Esophagus (tissue), 2 donors: ENCODE results near the gene CUL1. TPM values are rescaled to one million over a fixed set of nuclear protein-coding genes. Genes with fewer than 3 reads are reported as not detected.

Experiments used
- H3K27ac ChIP-seq, 2 donors: one replicate each; pipeline ENCODE4 v1.5.1; 2013; ENCODE audit warnings: low read depth in 2 of 2, mild to moderate bottlenecking in 2 of 2, inconsistent platforms in 1 of 2, low read length in 1 of 2, moderate library complexity in 1 of 2
- H3K27me3 ChIP-seq, 2 donors: one replicate each; pipeline ENCODE4 v1.6.1; 2013; ENCODE audit warnings: low read length in 2 of 2, control low read depth in 1 of 2, mild to moderate bottlenecking in 1 of 2; ENCODE audit not compliant: insufficient read depth in 2 of 2, control insufficient read depth in 1 of 2
- H3K36me3 ChIP-seq, 2 donors: one replicate each; pipeline ENCODE4 v1.6.1; 2013; ENCODE audit warnings: low read length in 1 of 2; ENCODE audit not compliant: control insufficient read depth in 2 of 2, insufficient read depth in 2 of 2
- H3K4me1 ChIP-seq, 2 donors: one replicate each; pipeline ENCODE4 v1.6.1; 2013; ENCODE audit warnings: low read length in 1 of 2; ENCODE audit not compliant: control insufficient read depth in 2 of 2, insufficient read depth in 2 of 2
- H3K4me3 ChIP-seq, 2 donors: one replicate each; pipeline ENCODE4 v1.5.1; 2013; ENCODE audit warnings: low read length in 2 of 2, mild to moderate bottlenecking in 2 of 2, low read depth in 1 of 2, moderate library complexity in 1 of 2
- H3K9me3 ChIP-seq, 2 donors: one replicate each; pipeline ENCODE4 v1.6.1; 2013; ENCODE audit warnings: mild to moderate bottlenecking in 2 of 2, low read depth in 1 of 2, low read length in 1 of 2, moderate library complexity in 1 of 2; ENCODE audit not compliant: control insufficient read depth in 2 of 2, insufficient read depth in 1 of 2
- WGBS, 2 donors: extraction: QIAGEN DNeasy Blood & Tissue Kit; methylation state at CpG; one replicate each; pipeline ENCODE4 v1.1.7; 2013; 5-methylcytosine and 5-hydroxymethylcytosine counted together
- polyA plus RNA-seq, 2 donors: library from polyadenylated mRNA; stranded (reverse); fragments of 200-250 nt; gene quantifications; one replicate each; pipeline ENCODE4 v1.2.3, GENCODE V29; 2013
- donor health status: healthy with polysubstance abuse.
- donor health status: Bipolar disorder and iron deficiency.

CUL1 gene
- polyA plus RNA-seq, 2 donors, result 13.8 to 27.0 TPM

DNA sequence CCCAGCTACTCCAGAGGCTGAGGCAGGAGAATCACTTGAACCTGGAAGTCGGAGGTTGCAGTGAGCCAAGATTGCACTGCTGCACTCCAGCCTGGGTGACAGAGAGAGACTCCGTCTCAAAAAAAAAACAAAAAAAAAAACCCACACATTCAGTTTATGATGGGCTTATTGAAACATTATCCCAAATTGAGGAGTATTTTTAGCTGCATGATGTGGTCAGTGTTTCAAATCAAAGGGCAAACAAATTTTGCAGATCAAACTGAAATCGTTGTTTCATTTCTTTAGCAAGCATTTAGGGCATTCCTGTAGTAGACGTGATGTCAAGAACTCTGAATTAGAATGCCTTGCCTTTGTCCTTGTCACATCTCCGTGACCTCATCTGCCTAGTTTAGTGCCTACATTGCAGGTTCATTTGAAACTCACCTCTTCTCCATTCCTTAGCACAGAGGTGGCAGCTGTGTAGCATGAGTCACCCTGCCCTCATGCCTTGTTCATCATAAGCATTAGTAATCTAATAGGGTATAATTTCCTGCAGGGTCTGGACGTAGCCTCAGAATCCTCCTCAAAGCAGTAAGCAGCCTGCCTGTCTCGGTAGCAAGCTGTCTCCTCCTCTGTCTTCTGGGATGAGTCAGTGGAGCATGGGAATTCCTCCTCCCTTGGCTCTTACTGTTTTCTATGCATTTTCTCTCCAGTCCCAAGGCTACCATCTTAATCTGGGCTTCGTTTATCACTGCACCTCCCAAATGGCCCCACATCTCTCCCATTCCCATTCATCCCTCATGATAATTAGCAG lies 73.8 kb downstream of the CUL1 start:
- Histone ChIP-seq H3K27me3 (no peaks in the 10 kb centered on the region), H3K36me3 (peaks cover 3 to 13% of the 10 kb centered on the region in 2 donors), H3K27ac (peak overlapping the region in 1 of 2 donors; percentile 33), H3K4me3 (no peak overlapping the region), H3K9me3 (no peaks in the 10 kb centered on the region), H3K4me1 (no peaks in the 10 kb centered on the region)
- WGBS, 2 donors, result 80 to 86% methylated on average over 8 of the region's 8 CpGs

DNA sequence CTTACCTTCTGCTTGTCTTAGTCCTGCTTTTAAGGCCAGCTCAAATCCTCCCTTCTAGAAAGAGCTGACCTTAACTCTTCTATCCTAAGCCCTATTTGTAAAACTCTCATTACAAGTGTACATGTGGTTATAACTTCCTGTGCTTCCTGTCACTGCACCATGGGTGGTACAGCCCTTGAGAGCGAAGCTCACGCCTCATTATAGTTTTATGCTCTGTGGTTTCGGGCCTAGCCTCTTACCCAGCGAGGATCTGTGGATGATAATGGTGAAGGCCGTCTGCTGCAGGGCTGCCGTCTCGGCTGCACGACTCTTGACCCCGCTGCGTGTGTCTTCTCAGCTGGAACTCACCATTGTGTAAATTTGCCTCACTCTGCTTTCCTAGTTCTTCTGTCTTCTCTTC lies 74.6 kb downstream of the CUL1 start:
- no peaks in the 10 kb centered on the region for H3K27me3 ChIP-seq
- H3K27ac ChIP-seq, result no peak overlapping the region
- H3K4me1 ChIP-seq, result no peaks in the 10 kb centered on the region
- H3K9me3 ChIP-seq, result no peaks in the 10 kb centered on the region
- no peak overlapping the region for H3K4me3 ChIP-seq
- 78 to 83% methylated on average over 10 of the region's 10 CpGs for WGBS, 2 donors
- H3K36me3 ChIP-seq, result peaks cover 3 to 13% of the 10 kb centered on the region in 2 donors

DNA sequence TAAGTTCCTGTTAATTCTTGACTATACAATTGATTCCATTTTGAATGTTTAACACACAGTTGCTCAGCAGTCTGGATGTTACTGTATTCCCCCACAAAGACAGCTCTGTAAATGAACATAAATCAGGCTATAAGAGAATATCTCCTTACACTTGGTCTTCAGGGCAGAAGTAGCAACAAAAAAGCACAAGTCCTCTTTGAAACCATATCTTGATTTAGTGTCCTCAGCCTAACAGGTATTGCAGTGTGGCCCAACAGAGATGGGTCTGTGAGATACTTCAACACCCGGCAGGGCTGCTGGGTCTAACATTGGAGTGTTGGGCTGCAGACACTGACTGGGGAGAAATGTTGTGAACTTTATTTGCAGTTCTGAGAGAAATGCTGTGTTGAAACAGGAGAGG lies 75.8 kb downstream of the CUL1 start:
- 94 to 100% methylated on average over 1 of the region's 1 CpG for WGBS, 2 donors
- H3K36me3 ChIP-seq, result peaks cover 3 to 14% of the 10 kb centered on the region in 2 donors

DNA sequence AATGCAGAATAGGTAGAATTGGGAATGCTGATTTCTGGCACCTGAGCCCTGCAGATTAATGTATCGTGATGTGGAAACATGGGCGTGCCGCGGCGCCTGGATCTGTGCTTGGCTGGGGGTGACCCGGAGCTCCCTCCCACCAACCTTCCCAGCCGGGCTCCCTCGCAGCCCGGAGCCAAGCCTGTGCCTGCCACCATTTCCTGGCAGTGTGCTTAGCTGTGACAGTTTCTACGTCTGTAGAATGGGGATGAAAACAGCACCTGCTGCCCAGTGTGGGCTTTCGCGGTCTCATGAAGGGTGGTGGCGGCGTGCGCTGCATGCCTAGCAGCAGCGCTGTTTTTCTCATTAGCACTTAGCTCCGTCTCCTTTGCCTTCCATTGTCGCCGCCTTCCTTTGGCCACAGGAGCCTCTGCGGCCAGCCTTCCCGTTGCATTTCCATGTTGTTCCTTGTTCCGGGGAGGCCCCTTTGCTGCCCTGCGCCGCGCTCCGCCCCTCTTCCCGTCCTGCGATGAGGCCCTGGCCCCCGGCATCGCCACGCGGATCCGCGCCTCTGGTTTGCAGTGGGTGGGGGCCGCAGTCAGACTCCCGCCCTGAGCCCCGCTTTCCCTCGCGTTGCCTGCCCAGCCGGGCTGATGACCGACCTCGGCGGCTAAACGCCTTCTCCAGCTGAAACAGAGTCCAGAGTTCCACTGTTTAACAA lies 84.2 kb downstream of the CUL1 start:
- Histone ChIP-seq H3K27ac (no peak overlapping the region), H3K4me1 (peaks cover 0 to 2% of the 10 kb centered on the region in 2 donors), H3K27me3 (no peaks in the 10 kb centered on the region), H3K9me3 (no peaks in the 10 kb centered on the region), H3K36me3 (peaks cover 6 to 25% of the 10 kb centered on the region in 2 donors), H3K4me3 (no peak overlapping the region)
- 86% methylated on average over 44 of the region's 44 CpGs for WGBS, 2 donors

More for the DNA sequence above, 75.8 kb downstream of the CUL1 start:
- no peak overlapping the region for H3K27ac ChIP-seq
- H3K4me3 ChIP-seq, result no peak overlapping the region
- H3K4me1 ChIP-seq, result no peaks in the 10 kb centered on the region
- H3K27me3 ChIP-seq, result no peaks in the 10 kb centered on the region
- no peaks in the 10 kb centered on the region for H3K9me3 ChIP-seq

DNA sequence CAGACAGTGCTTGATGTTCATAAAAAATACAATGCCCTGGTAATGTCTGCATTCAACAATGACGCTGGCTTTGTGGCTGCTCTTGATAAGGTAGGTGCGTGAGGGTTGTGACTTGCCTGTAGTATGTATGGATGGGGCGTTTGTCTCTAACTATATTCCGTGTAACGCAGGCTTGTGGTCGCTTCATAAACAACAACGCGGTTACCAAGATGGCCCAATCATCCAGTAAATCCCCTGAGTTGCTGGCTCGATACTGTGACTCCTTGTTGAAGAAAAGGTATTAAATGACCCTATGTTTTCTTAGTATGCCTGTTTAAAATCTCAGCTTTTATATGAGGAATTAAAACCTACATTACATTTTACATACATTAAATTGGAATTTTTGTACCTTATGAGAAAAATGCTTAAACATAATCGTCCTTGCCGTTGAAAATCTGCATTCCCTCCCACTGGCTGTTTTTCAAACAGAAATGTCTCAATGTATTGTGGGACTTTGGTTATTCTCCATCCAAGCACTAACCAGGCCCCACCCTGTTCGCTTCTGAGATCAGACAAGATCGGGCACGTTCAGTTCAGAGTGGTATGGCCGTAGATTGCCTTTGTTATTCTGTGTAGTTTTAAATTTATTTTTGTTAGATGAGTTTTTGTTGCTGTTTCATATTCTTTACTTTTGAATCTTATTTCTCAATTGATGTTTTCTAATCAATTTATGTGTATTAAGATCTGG lies 85.3 kb downstream of the CUL1 start:
- Histone ChIP-seq H3K9me3 (no peaks in the 10 kb centered on the region), H3K4me1 (peaks cover 0 to 2% of the 10 kb centered on the region in 2 donors), H3K4me3 (no peak overlapping the region), H3K27ac (peak overlapping the region; percentile 59 to 65), H3K27me3 (no peaks in the 10 kb centered on the region), H3K36me3 (peaks cover 6 to 33% of the 10 kb centered on the region in 2 donors)
- WGBS, 2 donors, result 67 to 74% methylated on average over 15 of the region's 15 CpGs

DNA sequence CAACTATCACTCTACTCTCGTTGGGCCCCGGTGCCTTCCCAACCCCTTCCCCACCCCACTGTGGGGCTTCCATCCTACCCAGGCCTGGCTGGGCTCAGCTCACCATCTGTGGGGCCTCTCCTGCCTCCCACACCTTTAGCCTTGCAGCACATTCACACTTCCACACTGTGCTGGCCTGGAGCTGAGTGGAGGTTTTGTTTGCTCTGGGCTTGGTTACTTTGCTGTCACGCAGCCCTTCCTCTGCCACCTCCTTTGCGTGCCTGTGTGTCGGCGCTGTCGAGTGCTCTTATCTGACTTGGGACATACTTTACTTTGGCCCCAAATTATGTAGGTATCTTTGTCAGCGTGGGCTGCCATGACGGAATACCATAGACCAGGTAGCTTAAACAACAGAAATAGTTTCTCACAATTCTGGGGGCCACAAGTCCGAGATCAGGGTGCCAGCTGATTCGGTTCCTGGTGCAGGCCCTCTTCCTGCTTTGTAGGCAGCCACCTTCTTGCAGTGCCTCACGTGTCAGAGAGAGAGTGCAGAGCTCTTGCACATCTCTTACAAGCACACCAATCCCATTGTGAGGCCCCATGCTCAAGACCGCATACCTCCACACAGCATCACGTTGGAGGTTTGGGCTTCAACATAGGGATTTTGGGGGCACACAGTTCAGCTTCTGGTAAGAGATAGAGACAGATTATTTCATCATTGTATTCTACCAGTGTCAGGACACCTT lies 89.0 kb downstream of the CUL1 start:
- peaks cover 12 to 38% of the 10 kb centered on the region in 2 donors for H3K36me3 ChIP-seq
- WGBS, 2 donors, result 89 to 91% methylated on average over 14 of the region's 14 CpGs

DNA sequence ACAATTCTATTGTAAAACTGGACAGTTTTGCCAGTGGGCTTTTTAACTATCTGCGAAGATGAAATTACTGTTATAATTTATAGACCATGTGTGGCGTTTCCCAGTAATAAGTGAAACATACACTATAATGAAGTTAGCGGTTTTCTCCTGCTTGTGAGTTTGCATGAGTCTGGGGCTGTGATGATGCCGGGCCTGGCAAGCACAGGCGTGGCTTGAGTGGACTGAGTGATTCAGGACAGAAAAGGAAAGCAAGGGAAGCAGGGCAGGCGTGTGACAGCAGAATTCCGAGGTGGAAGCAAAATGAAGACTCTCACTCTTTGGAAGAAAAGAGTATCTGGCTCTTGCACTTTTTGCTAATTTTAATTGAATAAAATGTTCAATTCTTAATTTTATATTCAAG lies 90.5 kb downstream of the CUL1 start:
- Histone ChIP-seq H3K36me3 (peaks cover 12 to 38% of the 10 kb centered on the region in 2 donors), H3K4me3 (no peak overlapping the region)

More for the DNA sequence above, 89.0 kb downstream of the CUL1 start:
- peaks cover 0 to 2% of the 10 kb centered on the region in 2 donors for H3K9me3 ChIP-seq
- H3K4me1 ChIP-seq, result peaks cover 0 to 2% of the 10 kb centered on the region in 2 donors
- H3K4me3 ChIP-seq, result no peak overlapping the region
- H3K27me3 ChIP-seq, result no peaks in the 10 kb centered on the region
- no peak overlapping the region for H3K27ac ChIP-seq

DNA sequence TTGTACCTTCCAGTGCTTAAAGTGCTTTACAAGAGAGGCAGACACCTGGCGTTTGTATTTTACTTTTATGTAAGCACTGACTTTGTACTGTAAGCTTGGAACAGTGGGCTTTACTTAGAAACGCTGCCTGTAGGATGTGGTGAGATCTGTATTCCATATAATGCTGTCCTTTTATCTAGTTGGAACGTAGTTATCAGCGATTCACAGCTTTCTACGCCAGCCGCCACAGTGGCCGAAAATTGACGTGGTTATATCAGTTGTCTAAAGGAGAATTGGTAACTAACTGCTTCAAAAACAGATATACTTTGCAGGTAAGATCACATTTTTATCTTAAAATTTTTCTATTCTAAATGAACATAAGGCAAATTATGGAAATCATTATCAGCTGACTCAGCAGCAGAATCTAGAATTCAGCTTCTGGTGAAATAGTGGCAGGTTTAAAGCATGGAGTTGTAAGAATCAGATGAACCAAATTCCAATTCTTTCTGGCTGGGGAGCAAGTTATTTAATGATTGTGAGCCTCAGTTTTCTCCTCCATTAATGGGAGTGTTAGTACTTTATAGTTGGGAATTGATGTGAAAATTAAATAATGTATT lies 91.5 kb downstream of the CUL1 start:
- Histone ChIP-seq H3K27me3 (no peaks in the 10 kb centered on the region), H3K9me3 (peaks cover 0 to 2% of the 10 kb centered on the region in 2 donors), H3K4me3 (no peak overlapping the region), H3K36me3 (peaks cover 12 to 38% of the 10 kb centered on the region in 2 donors), H3K27ac (no peak overlapping the region), H3K4me1 (no peaks in the 10 kb centered on the region)
- 92% methylated on average over 8 of the region's 8 CpGs for WGBS, 2 donors

More for the DNA sequence above, 90.5 kb downstream of the CUL1 start:
- no peak overlapping the region for H3K27ac ChIP-seq
- WGBS, 2 donors, result 89 to 93% methylated on average over 7 of the region's 7 CpGs
- no peaks in the 10 kb centered on the region for H3K27me3 ChIP-seq
- H3K4me1 ChIP-seq, result no peaks in the 10 kb centered on the region
- peaks cover 0 to 2% of the 10 kb centered on the region in 2 donors for H3K9me3 ChIP-seq
